DOHH2 (cell line): ENCODE results near the gene GCN1.

Experiments used
- H3F3A ChIP-seq: fragments of 200-600 bp; sonication (generic), shearing (Covaris generic); 2 replicates; pipeline ENCODE4 v1.6.0; 2016; ENCODE audit warnings: antibody characterized with exemption, mild to moderate bottlenecking; ENCODE audit not compliant: control insufficient read depth, insufficient read depth
- H3K27ac ChIP-seq: fragments of 200-600 bp; sonication (generic); 2 replicates; pipeline ENCODE4 v1.5.1; 2014; ENCODE audit warnings: low read depth, mild to moderate bottlenecking, low read length, moderate library complexity
- H3K27me3 ChIP-seq: fragments of 200-600 bp; sonication (generic); 2 replicates; pipeline ENCODE4 v1.6.1; 2014; ENCODE audit warnings: mild to moderate bottlenecking, low read length, mixed read lengths; ENCODE audit not compliant: control insufficient read depth
- H3K36me3 ChIP-seq: fragments of 200-600 bp; sonication (generic); 2 replicates; pipeline ENCODE4 v1.6.1; 2014; ENCODE audit warnings: mild to moderate bottlenecking, low read length, moderate library complexity, mixed read lengths; ENCODE audit not compliant: control insufficient read depth
- H3K4me1 ChIP-seq: fragments of 200-600 bp; sonication (generic); 2 replicates; pipeline ENCODE4 v1.6.1; 2014; ENCODE audit warnings: mild to moderate bottlenecking, low read length, mixed read lengths; ENCODE audit not compliant: control insufficient read depth
- H3K4me2 ChIP-seq: fragments of 200-600 bp; sonication (generic); 2 replicates; pipeline ENCODE4 v1.6.0; 2014; ENCODE audit warnings: mild to moderate bottlenecking, low read length, moderate library complexity
- H3K4me3 ChIP-seq: fragments of 200-600 bp; sonication (generic); 2 replicates; pipeline ENCODE4 v1.5.1; 2014; ENCODE audit warnings: mild to moderate bottlenecking, low read length, mixed read lengths
- H3K79me2 ChIP-seq: fragments of 200-600 bp; sonication (generic); 2 replicates; pipeline ENCODE4 v1.6.1; 2014; ENCODE audit warnings: mild to moderate bottlenecking, low read length, mixed read lengths; ENCODE audit not compliant: control insufficient read depth
- H3K9me2 ChIP-seq: fragments of 200-600 bp; sonication (generic); replicated peaks from 2 replicates; pipeline ENCODE4 v1.6.1; 2014; ENCODE audit warnings: mild to moderate bottlenecking, low read length, mixed read lengths; ENCODE audit not compliant: control insufficient read depth
- H3K9me3 ChIP-seq: fragments of 200-600 bp; sonication (generic); 2 replicates; pipeline ENCODE4 v1.6.1; 2014; ENCODE audit warnings: antibody characterized with exemption, low read length, mixed read lengths; ENCODE audit not compliant: control insufficient read depth, insufficient read depth
- H4K20me1 ChIP-seq: fragments of 200-600 bp; sonication (generic); 2 replicates; pipeline ENCODE4 v1.6.0; 2014; ENCODE audit warnings: low read depth, mild to moderate bottlenecking, antibody characterized with exemption, low read length, moderate library complexity; ENCODE audit not compliant: control insufficient read depth, insufficient read depth
- CTCF ChIP-seq: fragments of 200-600 bp; sonication (generic); IDR thresholded peaks from one replicate; pipeline ENCODE4 v1.5.1; 2014; ENCODE audit warnings: antibody characterized with exemption, mild to moderate bottlenecking, low read depth, low read length; ENCODE audit not compliant: poor library complexity, severe bottlenecking
- EZH2phosphoT487 ChIP-seq: fragments of 200-600 bp; sonication (generic); IDR thresholded peaks from 2 replicates; pipeline ENCODE4 v1.6.1; 2017; ENCODE audit warnings: borderline replicate concordance, mild to moderate bottlenecking, antibody characterized with exemption, low read length, moderate library complexity, mixed read lengths

The GCN1 gene

GRCh38 chr12:120230974-120231315 is 36.4 kb upstream of the GCN1 start:
- no peaks in the 10 kb centered on the region for H3K9me2 ChIP-seq
- H3K9me3 ChIP-seq, result no peaks in the 10 kb centered on the region
- no peaks in the 10 kb centered on the region for H4K20me1 ChIP-seq
- no peak for TF ChIP-seq EZH2phosphoT487
- TF ChIP-seq CTCF, result no peak
- no peak overlapping the region for H3K27ac ChIP-seq
- no peaks in the 10 kb centered on the region for H3K79me2 ChIP-seq
- no peaks in the 10 kb centered on the region for H3K27me3 ChIP-seq
- H3K4me3 ChIP-seq, result no peak overlapping the region
- H3K4me1 ChIP-seq, result peaks cover 38% of the 10 kb centered on the region
- H3K36me3 ChIP-seq, result no peaks in the 10 kb centered on the region
- no peaks in the 10 kb centered on the region; the same call in none of the 2 replicates for H3F3A ChIP-seq
- no peak overlapping the region for H3K4me2 ChIP-seq

- Histone ChIP-seq H4K20me1 (no peaks in the 10 kb centered on the region), H3K9me2 (no peaks in the 10 kb centered on the region), H3K9me3 (no peaks in the 10 kb centered on the region), H3K36me3 (no peaks in the 10 kb centered on the region), H3K27ac (no peak overlapping the region), H3F3A (no peaks in the 10 kb centered on the region; the same call in none of the 2 replicates), H3K4me3 (no peak overlapping the region), H3K27me3 (no peaks in the 10 kb centered on the region), H3K4me2 (no peak overlapping the region), H3K79me2 (no peaks in the 10 kb centered on the region), H3K4me1 (peaks cover 43% of the 10 kb centered on the region)
- TF ChIP-seq EZH2phosphoT487 (no peak), CTCF (no peak)
Measured at GRCh38 chr12:120230326-120230973, 35.9 kb upstream of the GCN1 start.

GRCh38 chr12:120229487-120230325 is 35.2 kb upstream of the GCN1 start:
- H3K27ac ChIP-seq, result no peak overlapping the region
- H3K9me3 ChIP-seq, result no peaks in the 10 kb centered on the region
- H3K4me3 ChIP-seq, result no peak overlapping the region
- H3K4me2 ChIP-seq, result 0 out of 2 replicates have a peak overlapping the region, but pooled peaks have one; percentile 61
- no peak for TF ChIP-seq CTCF
- H3K36me3 ChIP-seq, result no peaks in the 10 kb centered on the region
- no peaks in the 10 kb centered on the region for H3K79me2 ChIP-seq
- peaks cover 46% of the 10 kb centered on the region for H3K4me1 ChIP-seq
- no peaks in the 10 kb centered on the region for H3K9me2 ChIP-seq
- no peaks in the 10 kb centered on the region; the same call in none of the 2 replicates for H3F3A ChIP-seq
- H4K20me1 ChIP-seq, result no peaks in the 10 kb centered on the region
- no peaks in the 10 kb centered on the region for H3K27me3 ChIP-seq
